ENCODE results near the gene TCEAL4.
"Not testable (repeated sequence)": the region's sequence is repeated elsewhere in the genome, so short reads cannot be mapped to it uniquely, and the experiment has no call there.

TCEAL4 gene

DNA sequence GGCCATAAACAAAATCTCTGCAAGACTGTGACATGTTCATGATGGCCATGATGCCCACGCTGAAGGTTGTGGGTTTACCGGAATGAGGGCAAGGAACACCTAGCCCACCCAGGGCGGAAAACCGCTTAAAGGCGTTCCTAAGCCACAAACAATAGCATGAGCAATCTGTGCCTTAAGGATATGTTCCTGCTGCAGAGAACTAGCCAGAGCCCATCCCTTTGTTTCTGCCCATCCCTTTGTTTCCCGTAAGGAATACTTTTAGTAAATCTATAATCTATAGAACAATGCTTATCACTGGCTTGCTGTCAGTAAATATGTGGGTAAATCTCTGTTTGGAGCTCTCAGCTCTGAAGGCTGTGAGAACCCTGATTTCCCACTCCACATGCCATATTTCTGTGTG lies 9.9 kb downstream of the TCEAL4 start:
- not testable (repeated sequence) for DNase-seq

DNA sequence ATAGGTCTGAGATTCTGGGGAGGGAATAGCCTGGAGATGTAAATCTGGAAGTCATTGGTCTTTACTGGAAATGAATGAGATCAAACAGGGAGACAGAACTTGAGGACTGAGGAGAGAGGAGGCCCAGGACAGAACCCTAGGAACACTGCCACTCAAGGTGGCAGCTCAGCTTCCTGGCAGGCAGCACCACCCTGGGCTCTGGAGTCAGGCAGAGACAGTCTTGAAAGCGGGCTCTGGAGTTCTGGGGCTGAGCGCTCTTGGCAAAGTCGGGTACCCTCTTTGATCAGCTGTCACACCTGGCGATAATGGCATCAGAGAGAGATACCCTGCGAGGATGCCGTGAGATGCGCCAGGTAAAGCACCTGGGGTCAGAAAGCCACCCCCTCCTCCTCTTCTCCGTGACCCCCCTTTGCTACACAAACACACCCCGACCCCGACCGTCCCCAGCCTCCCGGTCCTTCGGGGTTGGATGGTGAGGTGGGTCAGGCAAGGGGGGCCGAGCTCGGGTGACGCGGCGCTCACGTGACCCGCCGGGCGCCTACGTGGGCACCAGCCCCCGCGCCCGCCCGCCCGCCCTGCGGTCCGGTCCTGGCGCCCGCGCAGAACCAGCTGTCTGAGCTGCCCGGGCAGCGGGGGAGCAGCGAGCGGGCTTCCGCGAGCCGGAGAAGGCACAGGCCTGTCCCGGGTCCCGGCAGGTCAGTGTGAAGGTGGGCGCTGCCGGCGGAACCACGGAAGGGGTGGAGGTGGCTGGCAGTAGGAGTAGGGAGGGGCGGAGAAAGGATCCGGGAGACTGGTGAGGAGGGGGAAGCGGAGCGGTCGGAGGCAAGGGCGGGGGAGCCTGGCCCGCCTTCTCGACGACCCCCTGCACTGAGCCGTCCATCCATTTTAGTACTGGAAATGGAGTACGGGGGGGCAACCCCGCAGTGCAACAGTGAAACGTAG lies 22.3 kb downstream of the TCEAL4 start, which contains the start of gene TCEAL3:
TCEAL3 (plus strand) TSS at position 600 of the 942 bp plus-strand sequence. CDS start 1,102 bp downstream, outside the sequence.
- DNase-seq: no peak

DNA sequence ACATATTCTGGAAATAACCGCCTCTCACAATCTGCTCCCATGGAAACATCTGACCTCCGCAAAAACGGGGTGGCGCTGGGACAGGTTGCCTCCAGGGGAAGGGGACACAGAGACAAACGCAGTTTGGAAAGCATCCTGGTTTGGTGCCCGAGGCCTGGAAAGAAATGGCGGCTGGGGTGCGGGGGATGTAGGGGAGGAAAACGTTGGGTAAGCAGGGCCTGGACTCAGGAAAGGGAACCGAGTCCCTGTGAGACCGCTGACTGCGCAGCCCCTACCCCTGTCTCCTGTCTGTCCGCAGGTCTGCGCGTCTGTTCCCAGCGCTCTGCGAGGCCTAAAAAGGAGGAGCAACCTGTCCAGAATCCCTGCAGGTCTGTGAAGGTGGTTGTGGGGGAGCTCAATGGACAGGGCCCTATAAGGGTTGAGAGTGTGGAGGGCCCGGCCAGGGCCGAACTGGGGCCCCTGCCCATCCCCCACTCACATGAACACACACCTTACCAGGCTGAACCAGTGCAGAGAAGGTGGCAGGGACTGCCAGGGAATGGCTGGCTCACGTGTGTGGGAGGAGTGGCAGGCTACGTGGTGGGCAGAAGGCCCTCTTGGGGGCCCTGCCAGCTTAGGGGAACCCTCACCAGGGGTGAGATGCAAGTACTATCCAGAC lies 23.1 kb downstream of the TCEAL4 start:
- DNase-seq: no peak

DNA sequence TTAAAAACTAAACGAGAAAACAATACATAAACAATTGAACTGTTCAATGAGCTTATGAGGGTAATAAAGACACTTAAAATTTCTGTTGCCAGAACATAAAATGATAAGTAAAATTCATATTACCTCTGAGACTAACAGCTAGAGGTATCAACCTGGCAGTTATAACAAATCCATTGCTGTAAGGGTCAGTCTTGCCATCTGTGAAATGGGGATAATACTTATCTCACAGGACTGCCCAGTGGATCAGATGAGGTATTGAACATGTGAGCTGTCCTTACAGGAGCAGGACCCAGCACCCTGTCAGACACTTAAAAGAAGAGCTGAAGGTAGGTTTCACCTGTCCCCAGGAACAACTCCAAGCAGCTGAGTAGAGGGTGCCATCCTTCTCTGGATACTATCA lies 25.0 kb downstream of the TCEAL4 start:
- DNase-seq: no peak

DNA sequence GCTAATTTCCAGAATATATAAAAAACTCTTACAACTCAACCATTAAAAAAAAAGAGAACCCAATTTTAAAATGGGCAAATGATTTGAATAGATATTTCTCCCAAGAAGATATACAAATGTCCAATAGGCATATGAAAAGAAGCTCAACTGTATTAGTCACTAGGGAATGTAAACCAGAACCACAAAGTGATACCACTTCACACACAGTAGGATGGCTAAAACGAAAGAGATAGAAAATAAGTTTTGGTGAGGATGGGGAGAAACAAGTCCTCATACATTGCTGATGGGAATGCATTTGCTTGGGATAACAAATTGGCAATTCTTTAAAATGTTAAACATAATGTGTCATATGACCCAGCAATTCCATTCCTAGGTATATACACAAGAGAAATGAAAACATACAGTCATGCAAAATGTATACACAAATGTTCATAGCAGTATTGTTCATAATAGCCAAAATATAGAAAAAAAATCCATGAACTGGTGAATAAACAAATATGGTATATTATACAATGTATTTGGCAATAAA lies 28.1 kb downstream of the TCEAL4 start:
- no peak for DNase-seq

DNA sequence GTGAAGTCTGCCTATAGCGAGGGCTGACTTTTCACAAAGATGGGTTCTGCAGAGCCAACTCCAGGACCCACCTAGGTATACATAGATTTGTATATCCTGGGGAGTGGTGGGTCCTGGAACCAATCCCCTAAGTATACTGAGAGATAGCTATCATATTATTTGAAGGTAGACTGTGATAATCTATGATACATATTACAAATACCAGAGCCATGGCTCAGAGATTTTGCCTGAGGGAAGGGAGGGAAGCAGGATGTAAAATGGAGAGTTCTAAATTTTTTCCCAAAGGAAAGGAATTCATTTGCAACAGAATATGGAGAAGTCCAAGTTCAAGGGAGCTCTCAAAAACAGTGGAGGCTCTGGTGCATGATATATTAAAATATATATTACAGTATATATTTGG lies 29.7 kb downstream of the TCEAL4 start:
- no peak for DNase-seq

DNA sequence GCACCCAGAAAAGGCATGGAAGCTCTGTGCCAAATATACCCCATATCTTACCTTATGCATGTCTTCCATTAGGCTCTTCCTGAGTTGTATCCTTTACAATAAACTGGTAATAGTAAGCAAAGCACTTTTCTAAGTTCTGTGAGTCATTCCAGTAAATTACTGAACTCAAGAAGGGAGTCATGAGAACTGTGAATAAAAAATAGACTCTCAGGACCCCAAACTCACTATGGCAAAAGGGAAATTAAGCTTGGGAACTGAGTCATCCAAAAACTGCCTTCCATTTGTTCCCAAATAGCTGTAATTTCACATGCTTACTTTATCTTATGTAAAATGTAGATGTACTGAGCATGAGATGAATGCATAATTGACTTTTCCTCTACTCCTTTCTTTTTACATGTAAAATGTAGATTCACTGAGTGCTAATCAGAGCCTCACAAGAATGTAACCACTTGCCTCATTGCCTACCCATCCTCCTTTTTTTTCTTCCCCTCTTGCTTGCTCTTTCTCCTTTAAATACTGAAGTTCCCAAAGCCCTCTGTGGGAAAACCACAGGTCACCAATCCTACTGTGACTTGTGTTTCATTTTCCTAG lies 30.6 kb downstream of the TCEAL4 start:
- DNase-seq: no peak

DNA sequence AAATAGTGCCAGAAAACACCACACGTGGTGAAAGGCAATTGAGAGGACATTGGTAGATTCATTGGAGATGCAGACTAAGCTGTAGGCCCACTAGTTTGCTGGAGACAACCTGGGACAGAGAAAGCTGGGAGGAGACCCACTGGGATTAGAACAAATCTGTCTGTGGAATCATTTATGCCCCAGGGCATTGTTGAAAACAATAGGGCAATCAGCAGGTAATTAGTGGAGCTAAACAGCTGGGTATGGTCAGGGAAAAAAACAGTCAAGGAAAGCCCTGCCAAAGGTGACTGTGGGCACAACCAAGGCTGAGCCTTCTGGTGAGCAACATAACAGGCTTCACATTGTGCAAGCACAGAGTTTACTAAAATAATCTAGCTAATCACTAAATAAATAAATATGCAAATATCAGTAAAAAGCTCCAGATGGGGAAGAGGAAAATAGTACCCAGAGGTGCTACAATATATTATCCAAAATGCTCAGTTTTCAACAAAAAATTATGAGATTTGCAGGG lies 31.4 kb downstream of the TCEAL4 start:
- no peak for DNase-seq

DNA sequence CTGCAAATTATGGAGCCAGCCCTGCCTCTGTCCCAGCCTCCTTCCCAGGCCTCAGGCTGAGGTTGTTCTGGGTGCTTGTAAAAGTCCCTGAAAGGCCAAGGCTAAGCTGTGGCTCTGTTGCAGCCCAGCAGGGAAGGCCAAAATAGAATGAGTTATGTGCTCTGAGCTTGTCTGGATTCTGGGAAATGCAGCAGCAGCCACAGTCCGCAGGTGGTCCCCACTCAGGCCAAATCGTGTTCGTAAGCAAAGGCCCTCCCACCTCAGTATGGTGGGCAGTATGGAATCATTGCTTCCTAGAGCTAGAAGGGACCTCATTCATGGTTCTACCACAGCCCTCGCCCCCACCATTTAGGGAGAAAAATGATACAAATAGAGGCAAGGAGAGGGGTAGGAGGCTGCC lies 38.8 kb downstream of the TCEAL4 start:
- DNase-seq: no peak

DNA sequence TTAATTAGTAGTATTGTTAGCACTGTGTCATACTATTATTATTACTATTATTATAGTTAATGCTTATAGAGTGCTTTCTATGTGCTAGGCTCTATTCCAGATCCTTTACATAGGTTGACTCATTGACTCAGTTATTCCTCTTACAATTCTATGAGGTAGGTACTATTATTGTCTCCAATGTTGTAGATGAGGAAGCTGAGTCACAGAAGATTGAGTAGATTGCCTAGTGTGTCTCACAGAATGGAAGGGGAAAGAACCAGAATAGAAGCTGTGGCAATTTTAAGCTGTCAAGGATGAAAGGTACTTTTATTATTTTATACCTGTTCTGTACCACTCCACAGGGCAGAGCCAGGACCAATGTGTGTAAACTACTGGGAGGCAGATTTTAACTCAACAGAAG lies 41.5 kb downstream of the TCEAL4 start:
- no peak for DNase-seq

DNA sequence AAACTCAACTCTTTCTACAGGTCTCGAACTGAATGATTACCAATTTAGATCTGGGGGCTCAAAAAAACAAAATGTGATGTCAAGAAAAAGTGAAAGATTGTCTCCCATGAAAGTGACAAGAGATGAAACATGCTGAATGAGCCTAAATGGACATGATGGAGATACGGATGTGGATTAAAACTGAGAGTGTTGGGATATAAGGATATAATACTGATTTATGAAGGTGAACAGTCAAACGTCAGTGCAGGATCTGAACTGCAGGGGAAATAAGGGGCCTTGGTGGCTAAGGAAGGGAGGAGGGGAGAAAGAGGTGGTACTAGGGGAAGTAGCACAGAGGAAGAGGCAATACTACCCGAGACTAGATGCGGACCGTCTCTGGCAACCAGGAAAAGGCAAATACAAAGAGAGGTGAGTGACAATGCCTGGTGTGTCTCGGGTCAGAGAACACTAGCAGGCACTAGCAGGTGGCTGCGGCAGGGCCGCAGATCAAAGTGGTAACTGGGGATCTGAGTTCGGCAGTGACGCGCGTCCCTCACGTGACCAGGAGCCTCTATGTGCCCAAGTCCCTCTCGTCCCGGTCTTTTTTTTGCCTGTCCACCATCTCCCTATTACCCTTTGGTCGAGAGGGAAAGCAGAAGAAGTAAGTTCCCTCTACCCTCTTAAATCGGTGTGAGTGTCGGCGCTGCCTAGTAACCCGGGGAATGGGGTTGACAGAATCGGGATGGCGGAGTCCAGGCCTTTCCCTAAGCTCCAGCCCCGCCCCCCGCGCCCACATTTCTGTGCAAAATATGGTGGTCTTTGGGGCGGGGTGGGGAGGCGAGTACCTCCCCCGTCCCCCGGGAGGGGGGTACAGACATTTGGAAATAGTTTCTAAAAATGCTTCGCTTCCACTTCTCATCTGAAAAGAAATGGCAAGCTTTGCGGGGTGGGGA lies 43.3 kb downstream of the TCEAL4 start, which contains the start of gene TCEAL1:
TCEAL1 (plus strand) TSS at position 590 of the 932 bp plus-strand sequence. CDS start 942 bp downstream, outside the sequence.
- DNase-seq: peak; percentile 31

DNA sequence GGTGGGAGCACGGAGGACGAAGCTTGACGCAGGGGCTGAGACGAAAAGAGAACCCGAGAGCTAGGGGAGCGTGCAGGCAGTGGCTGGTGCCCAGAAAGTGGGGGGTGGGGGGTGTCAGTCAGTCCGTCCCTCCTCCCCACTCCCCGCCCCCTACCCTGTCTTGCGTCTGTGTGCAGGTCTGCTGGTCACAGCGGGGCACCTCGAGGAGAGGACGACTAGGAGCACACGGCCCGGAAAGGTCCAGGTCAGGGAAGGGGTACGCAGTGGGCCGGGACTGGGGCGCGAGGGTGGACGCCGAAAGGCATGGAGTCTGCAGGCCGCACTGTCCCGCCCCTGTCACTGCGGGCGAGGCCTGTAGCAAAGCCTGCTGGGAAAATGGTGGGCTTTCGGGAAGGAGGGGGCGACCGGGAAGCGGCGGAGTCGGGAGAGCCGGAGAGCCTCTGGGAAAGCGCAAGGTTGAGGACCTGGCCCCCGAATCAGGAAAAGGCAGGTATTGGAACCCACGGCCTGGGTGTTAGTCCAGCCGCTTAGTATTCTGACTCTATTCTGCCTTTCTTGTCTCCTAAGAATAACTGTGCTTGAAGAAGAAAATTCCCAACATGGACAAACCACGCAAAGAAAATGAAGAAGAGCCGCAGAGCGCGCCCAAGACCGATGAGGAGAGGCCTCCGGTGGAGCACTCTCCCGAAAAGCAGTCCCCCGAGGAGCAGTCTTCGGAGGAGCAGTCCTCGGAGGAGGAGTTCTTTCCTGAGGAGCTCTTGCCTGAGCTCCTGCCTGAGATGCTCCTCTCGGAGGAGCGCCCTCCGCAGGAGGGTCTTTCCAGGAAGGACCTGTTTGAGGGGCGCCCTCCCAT lies 44.2 kb downstream of the TCEAL4 start:
- peak; percentile 12 for DNase-seq

DNA sequence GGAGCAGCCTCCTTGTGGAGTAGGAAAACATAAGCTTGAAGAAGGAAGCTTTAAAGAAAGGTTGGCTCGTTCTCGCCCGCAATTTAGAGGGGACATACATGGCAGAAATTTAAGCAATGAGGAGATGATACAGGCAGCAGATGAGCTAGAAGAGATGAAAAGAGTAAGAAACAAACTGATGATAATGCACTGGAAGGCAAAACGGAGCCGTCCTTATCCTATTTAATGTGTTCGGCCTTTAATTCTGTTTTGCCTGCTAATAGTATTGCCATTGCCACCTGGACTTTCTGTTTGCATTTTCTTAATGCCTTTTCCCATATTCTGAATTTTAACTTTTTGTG lies 44.8 kb downstream of the TCEAL4 start:
- DNase-seq: no peak

DNA sequence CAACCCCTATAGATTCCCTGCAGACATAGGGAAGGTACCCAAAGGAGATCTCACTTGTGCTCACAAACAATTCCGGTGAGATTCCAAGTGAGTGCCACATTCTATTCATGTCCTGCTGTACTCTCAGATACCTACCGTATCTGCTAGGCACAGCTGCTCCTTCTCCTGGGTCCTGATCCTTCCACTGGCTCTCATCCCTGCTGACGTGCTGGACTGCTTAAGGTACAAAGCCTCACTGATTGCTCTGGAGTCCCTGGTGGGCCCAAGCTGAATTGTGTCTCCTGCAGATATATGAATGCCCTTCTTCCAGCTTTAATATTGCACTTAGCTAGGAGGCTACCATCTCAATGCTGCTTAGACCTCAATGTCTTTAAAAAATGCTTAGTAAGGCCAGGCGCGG lies 45.8 kb downstream of the TCEAL4 start:
- DNase-seq: no peak

DNA sequence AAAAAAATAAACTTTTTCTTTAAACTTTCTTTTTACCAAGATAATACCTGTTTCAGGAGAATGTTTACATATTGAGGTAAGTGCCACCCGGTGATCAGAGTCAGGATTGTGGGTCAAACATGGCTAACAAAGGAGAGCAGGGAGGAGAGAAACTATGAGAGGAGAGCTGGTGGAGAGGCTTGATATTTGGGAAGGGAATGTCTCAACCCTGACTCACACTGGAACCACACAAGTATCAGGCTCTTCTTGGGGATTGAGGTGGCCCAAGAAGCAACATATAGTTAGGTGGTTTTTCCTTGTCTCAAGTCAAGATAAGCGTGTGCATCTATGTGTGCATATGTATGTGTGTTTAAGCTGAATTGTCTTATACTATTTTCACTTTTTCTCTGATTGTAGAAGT lies 50.1 kb downstream of the TCEAL4 start:
- DNase-seq: no peak
